Caco-2 (cell line): ENCODE data around the gene OLFM1. TPM values are rescaled to one million over a fixed set of nuclear protein-coding genes. Genes with fewer than 3 reads are reported as not detected.

Experiments
- BruUV-seq: library from RNA; stranded (reverse); fragments of 400-500 nt; replicated peaks from 2 replicates; lab custom pipeline; 2021; lab: Mats Ljungman, UMichigan
- CTCF ChIA-PET: fragments of 300-600 bp; sonication (Branson Sonifier 250); formaldehyde crosslinking; loops from one replicate; lab custom pipeline; 2022; ENCODE audit warnings: antibody characterized with exemption; lab: Charles Lee
- POLR2A ChIA-PET: fragments of 300-600 bp; sonication (Branson Sonifier 250); formaldehyde crosslinking; loops from one replicate; lab custom pipeline; 2022; ENCODE audit warnings: antibody characterized with exemption; lab: Charles Lee
- DNase-seq, 2 experiments: peaks; one replicate each; pipeline versions ENCODE4 v3.0.0 to v3.0.0-alpha.2; 2020 to 2022
- H3K27me3 ChIP-seq: replicated peaks from 2 replicates; pipeline ENCODE4 v1.6.0; 2011; ENCODE audit warnings: low read length; ENCODE audit not compliant: control insufficient read depth, insufficient read depth
- H3K36me3 ChIP-seq: 2 replicates; pipeline ENCODE4 v1.5.1; 2011; ENCODE audit warnings: low read length; ENCODE audit not compliant: control insufficient read depth, insufficient read depth
- H3K4me1 ChIP-seq: fragments of 250-450 bp; sonication (Bioruptor Pico); 2 replicates; pipeline ENCODE4 v1.5.1; 2020; ENCODE audit warnings: mild to moderate bottlenecking
- H3K4me3 ChIP-seq: 2 replicates; pipeline ENCODE4 v1.5.1; 2011; ENCODE audit warnings: low read depth, mild to moderate bottlenecking, control low read depth, low read length
- H3K9me3 ChIP-seq: fragments of 250-450 bp; sonication (Bioruptor Pico); 2 replicates; pipeline ENCODE4 v1.5.1; 2020; ENCODE audit warnings: mild to moderate bottlenecking, moderate library complexity
- H3K27ac Mint-ChIP-seq: one replicate; pipeline ENCODE4 v1.8.0; 2022; ENCODE audit warnings: mixed read lengths; ENCODE audit not compliant: unreplicated experiment
- H3K27me3 Mint-ChIP-seq: one replicate; pipeline ENCODE4 v1.8.0; 2022; ENCODE audit warnings: mixed read lengths; ENCODE audit not compliant: insufficient read depth, unreplicated experiment
- H3K36me3 Mint-ChIP-seq: one replicate; pipeline ENCODE4 v1.8.0; 2022; ENCODE audit warnings: mild to moderate bottlenecking, mixed read lengths; ENCODE audit not compliant: insufficient read depth, unreplicated experiment
- H3K4me1 Mint-ChIP-seq: one replicate; pipeline ENCODE4 v1.8.0; 2022; ENCODE audit warnings: low read depth, mixed read lengths; ENCODE audit not compliant: unreplicated experiment
- H3K4me3 Mint-ChIP-seq: one replicate; pipeline ENCODE4 v1.8.0; 2022; ENCODE audit warnings: mild to moderate bottlenecking, moderate library complexity, mixed read lengths; ENCODE audit not compliant: unreplicated experiment
- H3K9me3 Mint-ChIP-seq: one replicate; pipeline ENCODE4 v1.8.0; 2022; ENCODE audit warnings: mixed read lengths; ENCODE audit not compliant: unreplicated experiment
- intact Hi-C: fragments of 100-400 bp; cut with micrococcal nuclease; formaldehyde crosslinking; loops from one replicate; pipeline ENCODE4 v1.10.0; 2022; ENCODE audit not compliant: unreplicated experiment
- total RNA-seq: library from RNA; stranded (reverse); gene quantifications from 2 replicates; pipeline ENCODE4 v1.2.3, GENCODE V29; 2022
- TF ChIP-seq, protein P1 (sequence below), 2 experiments: fragments of 200-600 bp in 1 of 2; IDR thresholded peaks; 1 replicate in 1 of 2; 2 replicates in 1 of 2; pipeline versions ENCODE4 v1.5.1 to v1.8.0; 2011 to 2022; ENCODE audit warnings: antibody characterized with exemption in 1 of 2, control low read depth in 1 of 2, inconsistent platforms in 1 of 2, low read depth in 1 of 2, low read length in 1 of 2, mild to moderate bottlenecking in 1 of 2, moderate library complexity in 1 of 2; ENCODE audit not compliant: insufficient read depth in 1 of 2, severe bottlenecking in 1 of 2, unreplicated experiment in 1 of 2

OLFM1 gene
- total RNA-seq, 1 experiment from 2014 or later: not detected

DNA sequence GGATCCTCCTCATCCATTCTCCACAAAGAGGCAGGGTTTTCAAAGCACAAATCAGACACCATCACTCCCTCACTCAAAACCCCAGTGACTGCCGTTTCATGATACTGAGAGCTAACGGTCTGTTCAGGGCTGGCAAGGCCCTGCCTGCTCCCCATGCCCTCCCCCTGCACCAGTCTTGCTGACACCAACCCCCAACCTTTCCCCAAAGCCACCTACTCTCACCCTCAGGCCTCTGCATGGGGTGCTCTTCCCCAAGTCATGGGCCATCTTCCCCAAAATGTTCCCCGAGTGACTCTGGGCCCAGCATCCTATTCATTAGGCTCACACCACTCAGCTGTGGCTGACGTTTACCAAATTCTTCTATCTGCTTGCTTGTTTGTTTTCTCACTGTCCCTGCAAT is 21.7 kb upstream of the OLFM1 start:
- Histone ChIP-seq H3K27me3 (no peaks in the 10 kb centered on the region), H3K9me3 (0 out of 2 replicates have a peak, but pooled peaks cover 7% of the 10 kb centered on the region), H3K36me3 (no peaks in the 10 kb centered on the region), H3K4me3 (no peak overlapping the region), H3K4me1 (no peaks in the 10 kb centered on the region)
- DNase-seq: peak in 1 of 2 experiments; percentile 11
- peaks cover 30% of the 10 kb centered on the region for H3K9me3 Mint-ChIP-seq
- ChIA-PET CTCF (no interaction called here), POLR2A (no interaction called here)
- TF ChIP-seq, protein P1, sequence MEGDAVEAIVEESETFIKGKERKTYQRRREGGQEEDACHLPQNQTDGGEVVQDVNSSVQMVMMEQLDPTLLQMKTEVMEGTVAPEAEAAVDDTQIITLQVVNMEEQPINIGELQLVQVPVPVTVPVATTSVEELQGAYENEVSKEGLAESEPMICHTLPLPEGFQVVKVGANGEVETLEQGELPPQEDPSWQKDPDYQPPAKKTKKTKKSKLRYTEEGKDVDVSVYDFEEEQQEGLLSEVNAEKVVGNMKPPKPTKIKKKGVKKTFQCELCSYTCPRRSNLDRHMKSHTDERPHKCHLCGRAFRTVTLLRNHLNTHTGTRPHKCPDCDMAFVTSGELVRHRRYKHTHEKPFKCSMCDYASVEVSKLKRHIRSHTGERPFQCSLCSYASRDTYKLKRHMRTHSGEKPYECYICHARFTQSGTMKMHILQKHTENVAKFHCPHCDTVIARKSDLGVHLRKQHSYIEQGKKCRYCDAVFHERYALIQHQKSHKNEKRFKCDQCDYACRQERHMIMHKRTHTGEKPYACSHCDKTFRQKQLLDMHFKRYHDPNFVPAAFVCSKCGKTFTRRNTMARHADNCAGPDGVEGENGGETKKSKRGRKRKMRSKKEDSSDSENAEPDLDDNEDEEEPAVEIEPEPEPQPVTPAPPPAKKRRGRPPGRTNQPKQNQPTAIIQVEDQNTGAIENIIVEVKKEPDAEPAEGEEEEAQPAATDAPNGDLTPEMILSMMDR (IDR thresholded peaks at IDR 0.05; ENCODE audit: insufficient read depth in 1 of 2, low read depth in 1 of 2, low read length in 1 of 2, severe bottlenecking in 1 of 2, unreplicated experiment in 1 of 2): no peak
- H3K27me3 Mint-ChIP-seq: peaks cover 26% of the 10 kb centered on the region
- BruUV-seq: no TSS peak
- H3K36me3 Mint-ChIP-seq: no peaks in the 10 kb centered on the region
- no peak overlapping the region for H3K27ac Mint-ChIP-seq
- no peaks in the 10 kb centered on the region for H3K4me1 Mint-ChIP-seq
- intact Hi-C loops: no loop called here
- H3K4me3 Mint-ChIP-seq: no peak overlapping the region

DNA sequence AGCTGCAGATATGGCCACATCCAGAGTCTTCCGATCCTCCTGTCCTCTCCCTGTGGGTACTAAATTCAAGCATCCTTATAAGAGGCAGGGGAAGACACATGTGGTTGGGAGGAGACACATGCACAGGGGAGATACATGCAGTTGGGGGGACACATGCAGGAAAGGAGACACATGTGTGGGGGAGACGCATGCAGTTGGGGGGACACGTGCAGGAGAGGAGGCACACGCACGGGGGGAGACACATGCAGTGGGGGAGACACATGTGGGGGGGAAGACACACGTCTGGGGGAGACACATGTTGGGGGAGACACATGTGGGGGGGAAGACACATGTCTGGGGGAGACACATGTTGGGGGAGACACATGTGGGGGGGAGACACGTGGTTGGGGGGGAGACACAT is 21.2 kb upstream of the OLFM1 start:
- 0 out of 2 replicates have a peak, but pooled peaks cover 7% of the 10 kb centered on the region for H3K9me3 ChIP-seq
- CTCF ChIA-PET: no interaction called here
- intact Hi-C loops: no loop called here
- no peaks in the 10 kb centered on the region for H3K36me3 ChIP-seq
- Mint-ChIP-seq H3K27me3 (peaks cover 28% of the 10 kb centered on the region), H3K4me3 (no peak overlapping the region), H3K9me3 (peaks cover 30% of the 10 kb centered on the region), H3K4me1 (no peaks in the 10 kb centered on the region), H3K36me3 (no peaks in the 10 kb centered on the region), H3K27ac (no peak overlapping the region)
- H3K4me1 ChIP-seq: no peaks in the 10 kb centered on the region
- no peaks in the 10 kb centered on the region for H3K27me3 ChIP-seq
- TF ChIP-seq, protein P1 (IDR thresholded peaks at IDR 0.05; ENCODE audit: insufficient read depth in 1 of 2, low read depth in 1 of 2, low read length in 1 of 2, severe bottlenecking in 1 of 2, unreplicated experiment in 1 of 2): no peak
- no TSS peak for BruUV-seq
- POLR2A ChIA-PET: no interaction called here
- DNase-seq: peak in 1 of 2 experiments; percentile 5
- H3K4me3 ChIP-seq: no peak overlapping the region

DNA sequence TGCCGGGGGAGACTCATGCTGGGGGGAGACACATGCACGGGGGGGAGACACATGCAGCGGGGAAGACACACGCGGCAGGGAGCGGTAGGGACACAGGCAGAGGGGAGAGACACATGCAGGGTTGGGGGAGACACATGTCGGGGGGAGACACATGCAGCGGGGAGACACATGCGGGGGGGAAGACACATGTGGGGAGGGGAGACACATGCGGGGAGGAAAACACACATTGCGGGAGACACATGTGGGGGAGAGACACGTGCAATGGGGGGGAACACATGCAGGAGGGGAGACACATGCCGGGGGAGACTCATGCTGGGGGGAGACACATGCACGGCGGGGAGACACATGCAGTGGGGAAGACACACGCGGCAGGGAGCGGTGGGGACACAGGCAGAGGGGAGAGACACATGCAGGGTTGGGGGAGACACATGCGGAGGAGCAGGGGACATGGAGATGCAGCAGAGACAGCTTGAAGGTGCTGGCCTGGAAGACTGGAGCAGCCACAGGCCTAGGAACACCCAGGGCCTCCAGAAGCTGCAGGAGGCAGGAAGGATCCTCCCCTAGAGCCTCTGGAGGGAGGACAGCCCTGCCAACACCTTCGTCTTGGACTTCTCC is 20.3 kb upstream of the OLFM1 start:
- DNase-seq: peak in 1 of 2 experiments; percentile 19
- intact Hi-C loops: no loop called here
- CTCF ChIA-PET: no interaction called here
- no peak overlapping the region for H3K4me3 Mint-ChIP-seq
- H3K36me3 Mint-ChIP-seq: no peaks in the 10 kb centered on the region
- no peaks in the 10 kb centered on the region for H3K4me1 Mint-ChIP-seq
- no peak overlapping the region for H3K27ac Mint-ChIP-seq
- Histone ChIP-seq H3K27me3 (no peaks in the 10 kb centered on the region), H3K4me1 (no peaks in the 10 kb centered on the region), H3K36me3 (no peaks in the 10 kb centered on the region), H3K9me3 (0 out of 2 replicates have a peak, but pooled peaks cover 7% of the 10 kb centered on the region), H3K4me3 (no peak overlapping the region)
- no TSS peak for BruUV-seq
- peaks cover 29% of the 10 kb centered on the region for H3K27me3 Mint-ChIP-seq
- TF ChIP-seq, protein P1 (IDR thresholded peaks at IDR 0.05; ENCODE audit: insufficient read depth in 1 of 2, low read depth in 1 of 2, low read length in 1 of 2, severe bottlenecking in 1 of 2, unreplicated experiment in 1 of 2): no peak
- POLR2A ChIA-PET: no interaction called here
- H3K9me3 Mint-ChIP-seq: peaks cover 30% of the 10 kb centered on the region
